Measurements from ENCODE around the gene ZRANB3. TPM values are rescaled to one million over a fixed set of nuclear protein-coding genes. Genes with fewer than 3 reads are reported as not detected.
"Not testable (repeated sequence)": the region's sequence is repeated elsewhere in the genome, so short reads cannot be mapped to it uniquely, and the experiment has no call there.

ZRANB3 gene
- polyA plus RNA-seq, 1 donor, result 12.7 TPM

DNA sequence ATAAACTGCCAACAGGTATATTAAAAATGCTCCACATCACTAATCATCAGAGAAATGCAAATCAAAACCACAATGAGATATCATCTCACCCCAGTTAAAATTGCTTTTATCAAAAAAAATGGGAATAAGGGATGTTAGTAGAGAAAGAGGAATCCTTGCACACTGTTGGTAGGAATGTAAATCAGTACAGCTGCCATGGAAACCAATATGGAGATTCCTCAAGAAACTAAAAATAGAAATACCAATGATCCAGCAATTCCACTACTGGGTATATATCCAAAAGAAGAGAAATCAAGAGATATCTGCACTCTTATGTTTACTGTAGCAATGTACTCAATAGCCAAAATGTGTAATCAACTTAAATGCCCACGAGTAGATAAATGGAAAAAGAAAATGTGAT is 40.6 kb downstream of the ZRANB3 start:
- no peak for DNase-seq

DNA sequence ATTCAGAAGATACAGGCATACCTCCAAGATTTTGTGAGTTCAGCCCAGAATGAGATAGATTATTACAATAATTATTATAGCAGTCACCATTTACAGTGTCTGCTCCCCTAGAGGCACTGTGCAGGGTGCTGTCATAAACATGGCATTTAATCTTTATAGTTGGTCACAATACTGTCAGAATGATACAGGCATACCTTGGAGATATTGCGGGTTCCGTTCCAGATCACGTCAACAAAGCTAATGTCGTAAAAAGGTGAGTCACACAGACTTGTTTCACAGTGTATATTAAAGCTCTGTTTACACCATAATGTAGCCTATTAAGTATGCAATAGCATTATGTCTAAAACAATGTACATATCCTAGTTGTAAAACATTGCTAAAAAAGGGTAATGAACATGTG is 45.6 kb downstream of the ZRANB3 start:
- no peak for DNase-seq

DNA sequence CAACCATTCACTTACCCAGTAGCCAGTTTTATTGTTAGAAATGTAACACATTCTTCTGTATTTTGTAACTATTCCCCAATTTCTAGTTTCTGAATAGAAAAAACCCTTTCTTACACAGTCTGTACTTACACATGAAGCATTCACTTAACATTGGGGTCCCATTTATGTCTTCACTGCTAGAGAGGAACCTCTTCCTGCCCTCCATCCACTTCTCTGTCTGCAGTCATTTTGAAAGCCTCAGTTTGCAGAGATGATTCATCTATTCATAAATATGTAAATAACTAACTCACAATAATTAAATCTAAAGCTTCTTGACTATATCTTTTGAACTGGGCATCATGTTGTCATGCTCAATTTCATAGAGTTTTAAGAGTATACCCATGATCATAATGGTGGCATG is 55.9 kb downstream of the ZRANB3 start:
- no peak for DNase-seq

DNA sequence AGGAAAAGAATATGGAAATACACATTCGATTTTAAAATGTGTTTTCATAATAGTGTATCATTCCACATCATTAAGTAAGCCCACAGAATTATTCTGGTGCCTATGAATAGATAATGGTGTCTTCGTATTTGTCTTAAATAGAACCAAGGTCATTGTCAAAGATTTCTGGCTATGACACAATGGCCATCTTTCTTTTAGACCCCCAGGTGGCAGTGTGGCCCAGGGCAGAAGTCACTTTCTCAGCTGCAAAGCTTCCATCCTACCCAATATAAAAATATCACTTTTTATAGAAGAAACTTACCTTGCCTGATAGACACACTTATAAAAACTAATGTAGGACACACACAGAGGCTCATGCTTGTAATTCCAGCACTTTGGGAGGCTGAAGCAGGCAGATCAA is 57.5 kb downstream of the ZRANB3 start:
- no peak for DNase-seq

DNA sequence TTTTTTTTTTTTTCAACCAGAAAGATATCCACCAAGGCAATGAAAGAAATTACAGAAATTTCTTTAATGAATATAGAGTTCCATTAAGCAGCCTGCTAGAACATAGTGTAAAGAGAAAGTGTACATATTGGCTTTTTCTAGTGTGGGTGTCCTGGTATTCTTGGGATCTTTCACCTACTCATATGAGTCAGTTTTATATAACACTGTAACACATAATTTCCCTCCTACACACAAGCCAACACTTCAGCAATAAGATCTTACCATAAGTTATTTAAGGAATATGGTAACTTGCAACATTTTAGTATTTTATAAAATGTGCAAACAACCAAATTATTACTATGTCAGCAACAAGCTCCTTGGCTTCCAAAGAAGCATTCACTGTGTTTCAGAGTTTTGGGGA is 59.9 kb downstream of the ZRANB3 start:
- no peak for DNase-seq

DNA sequence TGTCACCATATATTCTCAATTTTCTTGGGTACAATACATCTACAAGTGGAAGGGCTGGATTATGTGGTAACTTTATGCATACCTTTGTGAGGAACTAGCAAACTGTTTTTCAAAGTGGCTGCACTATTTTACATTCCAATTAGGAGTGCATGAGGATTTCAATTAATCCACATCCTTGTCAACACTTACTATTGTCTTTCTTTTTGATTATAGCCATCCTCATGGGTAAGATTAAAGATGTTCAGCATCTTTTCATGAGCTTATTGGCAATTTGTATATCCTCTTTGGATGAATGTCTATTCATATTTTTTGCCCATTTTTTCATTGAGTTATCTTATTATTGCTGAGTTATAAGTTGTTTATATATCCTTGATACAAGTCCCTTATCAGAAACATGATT is 73.7 kb downstream of the ZRANB3 start:
- no peak for DNase-seq

DNA sequence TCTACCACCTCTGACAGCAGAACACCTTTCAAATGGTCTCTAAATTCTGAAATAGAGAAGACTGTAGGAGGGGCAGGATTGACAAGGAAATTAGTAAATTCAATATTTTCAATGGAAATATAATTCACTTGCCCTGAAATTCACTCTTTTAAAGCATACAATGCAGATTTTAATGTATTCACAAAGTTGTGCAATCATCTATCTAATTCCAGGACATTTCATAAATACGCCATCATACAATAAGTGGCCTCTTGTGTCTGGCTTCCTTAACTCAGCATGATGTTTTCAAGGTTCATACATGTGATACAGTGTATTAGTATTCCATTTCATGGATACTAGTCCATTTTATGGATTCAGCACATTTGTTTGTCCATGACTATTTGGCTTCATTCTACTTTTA is 74.2 kb downstream of the ZRANB3 start:
- no peak for DNase-seq

DNA sequence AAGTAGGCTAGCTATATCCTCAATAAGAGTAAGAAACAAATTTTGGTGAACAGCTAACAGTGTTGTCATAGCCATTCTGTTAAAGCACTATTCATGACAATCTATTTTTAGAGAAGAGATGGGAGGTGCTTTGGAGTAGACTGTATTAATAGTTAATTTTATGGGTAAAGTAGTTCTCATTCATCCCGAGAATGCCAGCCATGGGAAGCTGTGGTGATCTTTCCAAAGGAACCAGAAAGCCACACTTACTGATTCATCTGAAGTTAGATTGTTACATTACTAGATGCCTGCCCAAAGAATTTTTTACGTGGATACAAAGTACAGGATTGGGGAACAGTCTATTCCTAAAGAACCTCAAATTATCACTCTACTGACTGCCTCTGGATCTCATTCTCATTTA is 74.6 kb downstream of the ZRANB3 start:
- DNase-seq, result no peak

DNA sequence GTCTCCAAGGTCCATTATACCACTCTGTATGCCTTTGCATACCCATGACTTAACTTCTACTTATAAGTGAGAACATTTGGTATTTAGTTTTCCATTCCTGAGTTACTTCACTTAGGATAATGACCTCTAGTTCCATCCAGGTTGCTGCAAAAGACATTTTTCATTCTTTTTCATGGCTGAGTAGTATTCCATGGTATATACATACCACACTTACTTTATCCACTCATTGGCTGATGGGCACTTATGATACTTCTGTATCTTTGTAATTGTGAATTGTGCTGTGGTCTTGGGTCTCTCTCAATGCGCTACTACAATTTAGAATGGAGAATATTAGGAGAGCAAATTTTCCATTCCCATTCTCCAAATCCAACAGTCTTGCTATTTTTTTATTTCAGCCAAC is 76.4 kb downstream of the ZRANB3 start:
- no peak for DNase-seq

DNA sequence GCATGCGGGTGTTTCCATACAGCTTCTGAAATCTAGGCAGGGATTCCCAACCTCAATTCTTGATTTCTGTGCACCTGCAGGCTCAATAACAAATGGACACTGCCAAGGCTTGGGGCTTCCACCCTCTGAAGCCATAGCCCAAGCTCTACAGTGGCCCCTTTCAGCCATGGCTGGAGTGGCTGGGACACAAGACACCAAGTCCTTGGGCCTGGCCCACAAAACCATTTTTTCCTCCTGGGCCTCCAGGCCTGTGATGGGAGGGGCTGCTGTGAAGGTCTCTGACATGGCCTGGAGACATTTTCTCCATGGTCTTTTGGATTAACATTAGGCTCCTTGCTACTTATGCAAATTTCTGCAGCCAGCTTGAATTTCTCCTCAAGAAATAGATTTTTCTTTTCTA is 78.0 kb downstream of the ZRANB3 start:
- not testable (repeated sequence) for DNase-seq

DNA sequence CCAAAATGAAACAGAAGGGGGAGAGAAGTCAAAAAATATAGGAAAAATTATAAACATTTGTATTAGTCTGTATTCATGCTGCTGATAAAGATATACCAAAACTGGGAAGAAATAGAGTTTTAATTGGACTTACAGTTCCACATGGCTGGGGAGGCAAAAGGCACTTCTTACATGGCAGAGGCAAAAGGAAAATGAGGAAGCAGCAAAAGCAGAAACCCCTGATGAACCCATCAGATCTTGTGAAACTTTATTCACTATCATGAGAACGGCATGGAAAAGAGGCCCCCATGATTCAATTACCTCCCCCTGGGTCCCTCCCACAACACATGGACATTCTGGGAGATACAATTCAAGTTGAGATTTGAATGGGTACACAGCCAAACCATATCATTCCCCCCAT is 79.1 kb downstream of the ZRANB3 start:
- DNase-seq, result no peak

DNA sequence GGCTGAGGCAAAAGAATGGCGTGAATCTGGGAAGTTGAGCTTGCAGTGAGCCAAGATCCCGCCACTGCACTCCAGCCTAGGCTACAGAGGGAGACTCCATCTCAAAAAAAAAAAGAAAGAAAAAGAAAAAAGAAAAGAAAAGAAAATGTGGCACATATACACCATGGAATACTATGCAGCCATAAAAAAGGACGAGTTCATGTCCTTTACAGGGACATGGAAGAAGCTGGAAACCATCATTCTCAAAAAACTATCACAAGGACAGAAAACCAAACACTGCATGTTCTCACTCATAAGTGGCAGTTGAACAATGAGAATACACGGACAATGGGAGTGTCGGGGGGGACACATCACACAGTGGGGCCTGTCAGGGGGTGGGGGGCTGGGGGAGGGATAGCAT is 88.0 kb downstream of the ZRANB3 start:
- not testable (repeated sequence) for DNase-seq

DNA sequence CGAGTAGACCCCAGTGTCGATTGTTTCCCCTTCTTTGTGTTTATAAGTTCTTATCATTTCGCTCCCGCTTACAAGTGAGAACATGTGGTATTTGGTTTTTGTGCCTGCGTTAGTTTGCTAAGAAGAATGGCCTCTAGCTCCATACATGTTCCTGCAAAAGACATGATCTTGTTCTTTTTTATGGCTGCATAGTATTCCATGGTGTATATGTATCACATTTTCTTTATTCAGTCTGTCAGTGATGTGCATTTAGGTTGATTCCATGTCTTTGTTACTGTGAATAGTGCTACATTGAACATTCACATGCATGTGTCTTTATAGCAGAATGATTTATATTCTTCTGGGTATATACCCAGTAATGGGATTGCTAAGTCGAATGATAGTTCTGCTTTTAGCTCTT is 95.9 kb downstream of the ZRANB3 start:
- DNase-seq, result not testable (repeated sequence)

DNA sequence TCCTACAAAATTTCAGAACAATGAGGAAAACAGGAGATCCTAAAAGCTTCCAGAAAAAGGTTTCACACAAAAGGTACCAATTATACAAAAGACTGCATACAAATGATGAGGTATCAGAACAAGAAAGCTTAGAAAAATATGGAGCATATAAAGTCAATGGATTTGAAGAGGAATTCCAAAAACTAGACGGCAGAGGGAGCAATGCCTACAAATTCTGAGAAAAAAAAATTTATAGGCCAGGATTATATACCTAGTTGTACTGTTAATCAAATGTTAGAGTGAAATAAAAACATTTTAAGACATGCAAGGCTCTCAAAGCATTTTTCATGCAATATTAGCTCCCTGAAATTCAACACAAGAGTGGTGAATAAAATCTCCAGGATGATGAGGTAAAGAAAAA is 106.2 kb downstream of the ZRANB3 start:
- no peak for DNase-seq

DNA sequence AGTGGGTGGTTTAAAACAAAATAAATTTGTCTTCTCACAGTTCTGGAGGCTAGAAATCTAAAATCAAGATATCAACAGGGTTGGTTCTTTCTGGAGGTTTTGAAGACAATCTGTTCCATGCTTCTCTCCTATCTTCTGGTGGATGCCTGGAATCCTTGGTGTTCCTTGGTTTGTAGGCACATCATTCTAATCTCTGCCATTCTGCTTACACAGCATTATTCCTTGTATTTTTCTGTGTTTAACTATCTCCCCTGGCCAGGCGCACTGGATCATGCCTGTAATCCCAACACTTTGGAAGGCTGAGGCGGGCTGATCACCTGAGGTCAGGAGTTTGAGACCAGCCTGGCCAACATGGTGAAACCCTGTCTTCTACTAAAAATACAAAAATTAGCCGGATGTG is 108.1 kb downstream of the ZRANB3 start:
- no peak for DNase-seq

DNA sequence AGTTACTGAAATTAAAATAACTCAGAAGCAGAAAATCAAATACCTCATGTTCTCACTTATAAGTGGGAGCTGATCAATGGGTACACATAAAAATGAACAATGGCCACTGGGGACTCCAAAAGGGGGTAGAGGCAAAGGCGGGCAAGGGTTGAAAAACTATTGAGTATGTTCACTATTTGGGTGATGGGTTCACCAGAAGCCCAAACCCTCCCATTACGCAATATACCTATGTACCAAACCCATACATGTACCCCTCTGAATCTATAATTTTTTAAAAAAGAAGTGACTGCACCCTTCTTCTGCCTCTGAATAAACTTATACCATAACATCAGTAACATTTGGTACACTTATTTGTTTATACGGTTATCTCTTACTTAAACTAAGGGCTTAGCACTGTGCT is 119.4 kb downstream of the ZRANB3 start:
- DNase-seq, result no peak

DNA sequence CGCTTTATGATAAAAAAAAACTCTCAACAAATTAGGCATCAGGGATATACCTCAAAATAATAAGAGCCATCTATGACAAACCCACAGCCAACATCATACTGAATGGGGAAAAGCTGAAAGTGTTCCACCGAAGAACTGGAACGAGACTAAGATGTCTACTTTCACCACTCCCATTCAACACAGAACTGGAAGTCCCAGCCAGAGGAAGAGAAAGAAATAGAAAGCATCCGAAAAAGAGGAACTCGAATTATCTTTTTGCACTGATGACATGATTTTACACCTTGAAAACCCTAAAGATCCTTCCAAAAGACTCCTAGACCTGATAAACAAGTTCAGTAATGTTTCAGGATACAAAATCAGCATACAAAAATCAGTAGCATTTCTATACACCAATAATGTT is 121.6 kb downstream of the ZRANB3 start:
- no peak for DNase-seq

DNA sequence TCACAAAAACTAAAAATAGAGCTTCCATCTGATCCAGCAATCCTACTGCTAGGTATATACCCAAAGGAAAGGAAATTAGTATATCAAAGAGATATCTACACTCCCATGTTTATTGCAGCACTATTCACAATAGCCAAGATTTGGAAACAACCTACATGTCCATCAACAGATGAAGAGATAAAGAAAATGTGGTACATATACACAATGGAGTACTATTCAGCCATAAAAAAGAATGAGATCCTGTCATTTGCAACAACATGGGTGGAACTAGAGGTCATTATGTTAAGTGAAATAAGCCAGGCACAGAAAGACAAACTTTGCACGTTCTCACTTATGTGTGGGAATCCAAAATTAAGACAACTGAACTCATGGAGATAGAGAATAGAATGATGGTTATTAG is 134.8 kb downstream of the ZRANB3 start:
- not testable (repeated sequence) for DNase-seq

DNA sequence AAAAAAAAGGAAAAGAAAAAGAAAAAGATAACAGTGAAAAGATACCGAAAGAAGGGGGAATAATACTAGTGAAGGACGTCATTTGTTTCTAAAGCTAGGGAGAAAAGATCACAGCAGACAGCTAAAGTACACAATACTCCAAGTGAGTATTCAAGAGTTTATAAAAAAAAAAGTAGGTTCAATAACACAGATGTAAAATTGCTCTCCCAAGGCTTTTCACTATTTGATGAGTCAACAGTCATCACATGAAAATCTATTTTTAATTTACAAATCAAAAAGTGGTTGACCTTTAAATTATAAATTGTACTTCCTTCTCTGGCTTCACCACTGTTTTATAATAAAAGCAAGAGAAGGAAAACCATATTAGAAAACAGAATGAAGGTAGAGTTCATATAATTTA is 144.0 kb downstream of the ZRANB3 start:
- no peak for DNase-seq

DNA sequence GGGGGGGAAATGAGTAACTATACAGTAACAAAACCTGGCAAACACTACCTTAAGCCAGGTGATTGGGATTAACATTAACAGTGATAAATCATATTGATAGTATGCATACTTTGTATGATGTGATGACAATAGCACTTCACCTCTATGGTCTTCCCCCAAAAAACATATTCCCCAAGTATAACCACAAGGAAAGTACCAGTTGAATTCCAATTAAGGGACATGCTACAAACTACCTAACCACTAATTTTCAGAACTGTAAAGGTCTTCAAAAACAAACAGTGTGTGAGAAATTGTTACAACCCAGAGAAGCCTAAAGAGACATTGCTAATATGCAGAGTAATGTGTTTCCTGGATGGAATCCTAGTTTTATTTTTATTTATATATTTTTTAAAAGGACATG is 152.4 kb downstream of the ZRANB3 start:
- DNase-seq, result no peak

DNA sequence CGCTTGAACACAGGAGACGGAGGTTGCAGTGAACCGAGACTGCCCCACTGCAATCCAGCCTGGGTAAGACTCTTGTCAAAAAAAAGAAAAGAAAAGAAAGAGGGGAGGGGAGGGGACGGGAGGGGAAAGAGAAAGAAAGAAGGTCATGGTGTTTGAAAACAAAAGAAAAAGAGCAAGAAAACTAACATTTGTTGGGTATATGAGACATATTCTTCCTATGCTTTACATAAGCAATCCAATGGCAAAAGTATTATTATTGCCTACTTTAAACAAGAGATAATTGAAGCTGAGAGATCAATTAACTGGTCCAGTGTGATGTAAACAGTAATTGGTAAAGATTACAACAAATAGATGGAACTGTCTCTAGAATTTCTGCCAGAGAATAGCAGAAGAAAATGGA is 157.3 kb downstream of the ZRANB3 start:
- no peak for DNase-seq

DNA sequence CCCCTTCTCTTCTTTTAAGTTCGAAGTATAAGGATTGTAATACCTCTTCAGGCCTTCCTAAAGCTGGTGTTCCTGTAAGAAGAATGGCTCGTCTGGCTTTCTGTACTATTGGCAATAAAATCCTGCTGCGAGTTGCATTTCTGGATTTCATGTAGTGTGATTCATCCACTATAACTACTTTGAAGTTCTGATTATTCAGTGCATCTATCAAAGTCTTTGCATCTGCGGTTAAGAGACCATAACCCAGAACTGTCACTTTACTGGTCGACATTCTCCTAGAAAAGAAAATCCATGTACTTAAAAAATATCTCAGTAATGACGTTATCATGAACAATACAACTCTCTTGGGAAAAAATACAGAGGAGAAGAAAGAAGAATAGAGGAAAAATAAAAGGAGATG is 181.1 kb downstream of the ZRANB3 start:
- no peak for DNase-seq

DNA sequence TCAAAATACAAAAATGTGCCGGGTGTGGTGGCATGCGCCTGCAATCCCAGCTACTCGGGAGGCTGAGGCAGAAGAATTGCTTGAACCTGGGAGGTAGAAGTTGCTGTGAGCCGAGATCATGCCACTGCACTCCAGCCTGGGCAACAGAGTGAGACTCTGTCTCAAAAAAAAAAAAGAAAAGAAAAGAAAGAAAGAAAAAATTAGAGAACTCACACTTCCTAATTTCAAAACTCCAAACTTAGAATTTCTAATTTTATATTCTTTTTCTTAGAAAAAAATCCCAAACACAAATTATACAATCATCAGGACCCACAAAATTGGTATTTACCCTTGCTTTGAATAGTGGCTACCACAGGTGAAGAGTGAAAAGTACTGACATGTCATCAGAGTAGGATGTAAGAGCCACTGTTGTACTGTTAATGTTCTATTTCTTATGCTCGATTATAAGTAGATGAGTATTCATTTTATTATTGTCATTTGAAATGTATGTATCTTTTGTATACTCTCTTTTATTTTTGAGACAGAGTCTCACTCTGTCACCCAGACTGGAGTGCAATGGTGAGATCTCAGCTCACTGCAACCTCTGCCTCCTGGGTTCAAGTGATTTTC is 182.8 kb downstream of the ZRANB3 start:
- not testable (repeated sequence) for DNase-seq

DNA sequence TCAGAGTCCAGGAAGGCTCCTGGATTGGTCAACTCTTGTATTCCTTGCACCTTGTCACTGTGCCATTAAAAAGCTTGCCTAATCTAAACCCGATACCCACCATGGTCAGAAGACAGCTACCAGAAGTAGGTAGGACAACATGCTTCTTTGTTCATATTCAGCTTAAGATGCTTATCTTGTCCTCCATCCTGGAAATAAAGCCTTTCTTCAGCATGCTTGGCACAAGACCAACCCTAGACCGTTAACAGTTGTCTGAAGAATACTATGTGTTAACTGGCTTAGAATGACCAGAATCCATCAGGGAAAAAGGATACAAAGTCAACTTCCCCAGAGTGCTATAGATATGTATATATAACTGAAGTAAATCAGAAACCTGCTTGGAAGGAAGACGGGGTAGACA is 193.9 kb downstream of the ZRANB3 start:
- no peak for DNase-seq

DNA sequence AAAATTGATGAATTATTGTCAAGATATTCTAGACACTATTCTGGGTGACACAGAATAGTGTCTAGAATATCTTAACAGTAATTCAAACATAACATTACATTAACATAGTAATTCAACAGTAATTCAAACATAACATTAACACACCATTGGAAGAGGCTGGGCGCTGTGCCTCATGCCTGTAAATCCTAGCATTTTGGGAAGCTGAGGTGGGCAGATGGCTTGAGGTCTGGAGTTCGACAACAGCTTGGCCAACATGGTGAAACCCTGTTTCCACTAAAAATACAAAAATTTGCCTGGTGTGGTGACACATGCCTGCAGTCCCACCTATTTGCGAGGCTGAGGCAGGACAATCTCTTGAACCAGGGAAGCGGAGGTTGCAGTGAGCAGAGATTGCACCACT is 195.8 kb downstream of the ZRANB3 start:
- no peak for DNase-seq
